GM19025 (cell line): Measurements from ENCODE around the gene ZNF425.
"Not testable (repeated sequence)": the region's sequence is repeated elsewhere in the genome, so short reads cannot be mapped to it uniquely, and the experiment has no call there.

ENCODE experiments used
- ATAC-seq: cut with Tn5 transposase; IDR thresholded peaks from one replicate; pipeline ENCODE4 v1.9.1; 2021; ENCODE audit warnings: mild to moderate bottlenecking, low read depth, moderate library complexity; ENCODE audit not compliant: unreplicated experiment

Gene ZNF425

GRCh38 chr7:149075286-149075685 is 50.8 kb downstream of the ZNF425 start:
- ATAC-seq: no peak

- no peak for ATAC-seq
These were observed 51.8 kb downstream of the ZNF425 start for GRCh38 chr7:149074116-149074885.

GRCh38 chr7:149072438-149072775 is 53.7 kb downstream of the ZNF425 start:
- ATAC-seq: no peak

- ATAC-seq: no peak
These were observed 54.3 kb downstream of the ZNF425 start for GRCh38 chr7:149071641-149072437.

- no peak for ATAC-seq
These were observed 54.9 kb downstream of the ZNF425 start for GRCh38 chr7:149071182-149071635.

DNA sequence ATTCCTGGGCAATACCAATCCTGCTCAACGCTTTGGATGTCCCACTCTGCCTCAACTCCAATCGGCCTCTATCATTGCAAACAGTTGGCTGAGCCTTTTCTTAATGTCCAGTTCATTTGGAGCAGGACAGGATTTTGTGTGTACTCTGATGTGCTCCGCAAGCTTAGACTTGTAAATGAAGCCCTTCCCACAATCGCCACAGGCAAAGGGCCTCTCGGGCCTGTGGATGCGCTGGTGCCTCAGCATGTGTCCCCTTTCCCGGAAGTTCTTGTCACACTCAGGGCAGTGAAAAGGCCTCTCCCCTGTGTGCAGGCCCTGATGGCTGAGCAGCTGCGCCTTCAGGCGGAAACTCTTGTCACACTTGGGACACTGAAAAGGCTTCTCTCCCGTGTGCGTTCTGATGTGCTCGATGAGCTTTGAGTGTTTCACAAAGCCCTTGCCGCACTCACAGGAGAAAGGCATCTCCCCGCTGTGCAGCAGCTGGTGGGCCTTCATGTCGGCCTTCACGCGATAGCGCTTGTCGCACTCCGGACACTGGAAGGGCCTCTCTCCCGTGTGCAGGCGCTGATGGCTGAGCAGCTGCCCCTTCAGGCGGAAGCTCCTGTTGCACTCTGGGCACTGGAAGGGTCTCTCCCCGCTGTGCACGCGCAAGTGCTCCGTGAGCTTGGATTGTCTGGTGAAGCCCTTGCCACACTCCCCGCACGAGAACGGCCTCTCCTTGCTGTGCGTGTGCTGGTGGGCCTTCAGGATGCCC is 55.6 kb downstream of the ZNF425 start:
- no peak for ATAC-seq

DNA sequence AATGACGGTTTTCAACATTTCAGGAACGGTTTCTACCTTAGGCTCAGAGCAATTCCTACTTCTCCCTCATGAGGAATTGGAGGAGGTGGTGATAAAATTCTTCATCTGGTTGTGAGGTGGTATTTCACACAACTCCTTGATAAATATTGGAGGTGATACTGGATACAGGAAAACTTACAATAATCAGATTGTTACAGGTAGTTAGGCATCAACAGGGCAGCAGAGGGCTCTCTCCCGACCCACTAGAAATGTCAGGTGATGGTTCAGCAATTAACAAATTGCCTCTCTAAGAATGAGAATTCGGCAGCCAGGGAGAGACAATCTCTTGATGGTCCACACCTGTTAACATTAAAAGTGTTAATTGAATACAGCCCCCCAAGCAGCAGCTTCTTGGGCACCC is 58.3 kb downstream of the ZNF425 start:
- no peak for ATAC-seq

GRCh38 chr7:149063476-149063875 is 62.6 kb downstream of the ZNF425 start:
- no peak for ATAC-seq

DNA sequence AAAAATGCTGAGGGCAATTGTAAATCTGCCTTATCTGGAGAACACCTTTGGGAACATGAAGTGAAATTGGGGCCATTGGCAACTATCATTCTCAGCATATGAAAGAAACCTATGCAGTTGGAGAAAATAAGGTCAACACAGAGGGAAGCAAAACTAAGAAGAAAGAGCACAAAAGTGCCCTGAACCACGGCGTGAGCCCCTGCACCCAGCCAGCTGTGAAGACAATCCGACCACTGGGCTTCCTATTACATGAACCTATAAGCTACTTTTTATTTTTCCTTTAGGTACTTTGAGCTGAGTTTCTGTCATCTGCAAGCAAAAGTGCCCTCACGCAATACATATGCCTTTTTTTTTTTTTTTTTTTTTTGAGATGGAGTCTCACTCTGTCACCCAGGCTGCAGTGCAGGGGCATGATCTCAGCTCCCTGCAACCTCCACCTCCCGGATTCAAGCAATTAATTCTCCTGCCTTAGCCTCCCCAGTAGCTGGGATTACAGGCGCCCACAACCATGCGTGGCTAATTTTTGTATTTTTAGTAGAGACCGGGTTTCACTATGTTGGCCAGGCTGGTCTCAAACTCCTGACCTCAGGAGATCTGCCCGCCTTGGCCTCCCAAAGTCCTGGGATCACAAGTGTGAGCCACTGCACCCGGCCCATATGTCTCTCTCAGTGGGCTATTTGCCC is 63.8 kb downstream of the ZNF425 start:
- ATAC-seq: not testable (repeated sequence)

- ATAC-seq: no peak
These were observed 66.0 kb downstream of the ZNF425 start for GRCh38 chr7:149060156-149060555.

- no peak for ATAC-seq
These were observed 72.2 kb downstream of the ZNF425 start for GRCh38 chr7:149053885-149054284.

DNA sequence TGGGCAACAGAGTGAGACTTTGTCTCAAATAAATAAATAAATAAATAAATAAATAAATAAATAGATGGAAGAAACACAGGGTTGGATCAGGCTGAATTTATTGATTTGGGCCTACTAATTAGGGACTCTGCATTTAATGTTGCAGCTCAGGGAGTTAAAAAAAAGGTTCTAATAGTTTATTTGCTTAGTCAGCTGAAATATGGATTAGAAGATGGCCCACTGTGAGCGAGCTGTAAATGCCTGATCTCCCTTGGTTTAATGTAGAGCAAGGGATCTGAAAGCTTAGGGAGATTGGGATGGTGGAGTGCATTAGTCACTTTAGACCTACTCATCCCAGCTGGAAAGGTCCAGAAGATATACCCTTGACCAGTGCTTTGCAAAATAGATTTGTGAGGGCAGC is 72.7 kb downstream of the ZNF425 start:
- no peak for ATAC-seq
